GM19467 (cell line): Measurements from ENCODE around the gene WNT6.

ENCODE experiments used
- ATAC-seq: cut with Tn5 transposase; IDR thresholded peaks from one replicate; pipeline ENCODE4 v1.9.1; 2021; ENCODE audit warnings: mild to moderate bottlenecking, moderate library complexity; ENCODE audit not compliant: unreplicated experiment

WNT6 gene

DNA sequence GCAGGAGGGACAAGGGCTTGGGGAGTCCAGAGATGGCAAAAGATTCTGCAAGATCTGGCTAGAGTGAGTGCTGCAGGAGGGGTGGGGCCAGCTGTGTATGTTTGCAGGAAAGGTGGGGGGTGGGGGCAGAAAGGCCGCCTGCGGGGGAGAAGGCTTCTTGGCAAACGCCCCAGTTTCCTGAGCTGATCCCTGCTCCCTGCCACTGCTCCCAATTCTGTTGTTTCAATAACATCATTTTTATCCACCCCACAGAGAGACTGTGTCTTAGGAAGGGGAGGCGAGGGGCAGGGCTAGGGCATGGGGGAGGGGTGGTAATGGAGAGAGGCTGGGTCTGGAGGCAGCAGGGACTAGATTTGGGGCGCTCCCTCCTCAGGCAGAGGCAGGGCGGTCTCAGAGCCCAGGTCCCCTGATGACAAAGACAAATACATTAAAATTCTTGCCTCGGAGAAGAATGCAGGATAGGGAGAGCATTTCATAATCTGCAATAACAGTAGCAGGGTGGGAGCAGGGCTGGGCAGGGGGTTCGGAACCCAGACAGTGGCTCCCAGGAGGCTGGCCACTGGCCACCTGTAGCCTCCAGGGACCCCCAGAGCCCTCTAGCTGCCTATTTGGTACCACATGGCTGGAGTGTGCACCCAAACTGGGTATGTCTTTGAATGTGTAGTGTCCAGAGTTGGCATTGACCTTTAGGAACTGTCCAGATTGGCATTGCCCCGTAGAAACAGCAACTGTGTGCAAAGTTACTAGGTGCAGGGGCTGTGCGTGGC is 2.1 kb upstream of the WNT6 start:
- ATAC-seq: no peak

DNA sequence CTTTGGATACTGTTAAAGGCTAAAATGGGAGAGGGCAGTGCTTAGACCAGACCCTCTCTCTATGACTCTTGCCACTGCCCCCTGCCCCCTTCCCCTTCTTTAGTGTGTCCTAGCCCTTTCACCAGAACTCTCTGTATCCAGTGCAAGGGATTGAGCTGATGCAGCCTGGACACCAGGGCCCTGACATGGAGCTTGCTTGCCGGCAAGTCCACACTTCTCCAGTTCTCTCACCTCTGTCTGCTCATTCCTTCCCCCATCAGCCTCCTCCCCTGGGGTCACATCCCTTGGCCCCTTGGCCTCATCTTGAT is 1.5 kb upstream of the WNT6 start:
- no peak for ATAC-seq

DNA sequence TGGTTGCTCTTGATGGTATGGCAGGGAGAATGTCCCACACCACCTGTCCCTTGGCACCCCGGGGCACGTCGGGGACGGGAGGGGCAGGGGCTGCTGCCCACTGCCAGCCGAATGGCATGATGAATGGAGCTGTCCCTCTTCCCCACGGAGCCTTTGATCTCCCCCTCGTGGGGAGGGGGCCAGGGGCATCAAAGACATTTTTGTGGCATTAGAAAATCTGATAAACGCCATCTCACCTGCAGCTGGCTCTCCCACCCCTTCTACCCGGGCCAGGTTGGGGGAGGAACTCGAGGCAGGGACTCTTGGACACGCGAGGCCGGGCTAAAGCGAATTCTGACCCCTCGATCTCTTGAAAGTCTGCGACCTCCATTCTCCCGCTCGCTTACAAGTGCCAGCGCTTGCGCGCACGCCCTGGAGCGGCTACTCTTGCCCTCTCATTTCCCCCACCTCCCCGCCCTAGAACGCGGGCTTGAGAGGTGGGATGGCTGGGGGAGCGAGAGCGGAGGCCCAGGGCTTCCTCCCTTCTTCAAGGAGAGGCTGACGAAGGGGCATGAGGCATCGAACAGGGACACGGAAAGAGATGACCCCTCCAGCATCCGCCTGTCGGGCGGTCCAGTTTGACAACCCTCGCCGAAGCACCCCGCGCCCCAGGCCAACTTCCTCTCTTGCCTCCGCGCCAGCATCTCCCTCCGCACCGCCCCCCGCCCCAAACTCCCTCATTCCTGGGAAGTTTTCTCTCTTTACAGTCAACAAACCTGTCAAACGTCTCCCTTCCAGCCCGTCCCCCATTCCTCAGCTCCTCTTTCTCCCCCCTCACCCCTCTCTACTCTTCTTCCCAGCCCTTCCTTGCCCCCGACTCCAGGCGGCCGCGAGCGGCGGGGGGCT is 692 bp upstream of the WNT6 start:
- no peak for ATAC-seq

DNA sequence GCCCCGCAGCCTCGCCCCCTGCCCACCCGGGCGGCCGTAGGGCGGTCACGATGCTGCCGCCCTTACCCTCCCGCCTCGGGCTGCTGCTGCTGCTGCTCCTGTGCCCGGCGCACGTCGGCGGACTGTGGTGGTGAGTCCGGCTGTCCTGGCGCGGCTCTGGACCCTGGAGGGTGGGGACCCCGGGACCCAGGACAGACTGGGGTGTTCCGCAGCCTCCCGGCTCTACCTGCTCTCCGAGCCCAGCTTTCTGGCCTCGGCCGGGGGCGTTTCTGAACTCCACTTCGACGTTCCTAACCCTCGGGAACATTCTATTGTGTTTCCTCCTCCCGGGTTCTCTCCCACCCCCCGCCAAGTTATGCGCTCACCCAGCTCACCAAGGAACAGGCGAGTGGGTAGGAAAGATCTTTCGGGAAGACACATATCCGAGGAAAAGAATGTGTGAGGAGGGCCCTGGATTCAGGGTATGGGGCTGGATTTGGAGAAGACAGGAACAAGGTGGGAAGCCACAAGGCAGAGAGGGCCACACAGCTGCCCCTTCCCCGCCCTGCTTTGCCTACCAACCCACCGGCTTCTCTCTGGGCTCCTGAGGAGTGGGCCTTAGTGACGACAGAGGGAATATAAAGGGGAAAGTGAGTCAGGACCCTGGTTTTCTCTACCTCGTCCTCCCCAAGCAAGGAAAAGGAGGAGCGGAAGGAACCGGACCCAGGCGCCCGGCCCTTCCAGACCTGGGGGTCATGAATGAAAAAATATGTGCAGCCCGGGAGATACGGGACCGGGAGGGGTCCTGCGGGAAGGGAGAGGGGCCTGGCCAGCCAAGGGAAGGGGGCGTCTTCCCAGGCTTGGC is 605 bp downstream of the WNT6 start:
- ATAC-seq: no peak

DNA sequence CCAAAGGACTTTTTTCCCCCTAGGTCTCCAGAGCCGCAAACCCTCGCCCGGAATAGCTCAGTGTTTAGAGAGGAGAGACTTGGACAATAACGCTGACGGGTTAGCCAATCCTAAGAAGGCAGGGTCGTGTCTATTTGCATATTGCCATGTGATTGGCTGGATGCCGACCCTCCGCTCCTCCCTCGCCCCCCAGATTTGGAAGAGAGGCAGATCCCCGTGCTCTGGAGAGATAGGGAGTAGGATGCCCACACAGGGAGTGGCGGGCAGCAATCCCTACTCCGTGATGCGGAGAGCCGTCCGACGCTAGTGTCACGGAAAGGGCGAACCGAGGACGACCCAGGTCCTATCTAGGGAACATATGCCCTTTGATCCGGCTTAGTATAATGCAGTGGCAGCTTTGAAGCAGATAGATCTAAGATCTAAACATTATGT is 1.4 kb downstream of the WNT6 start:
- ATAC-seq: no peak

DNA sequence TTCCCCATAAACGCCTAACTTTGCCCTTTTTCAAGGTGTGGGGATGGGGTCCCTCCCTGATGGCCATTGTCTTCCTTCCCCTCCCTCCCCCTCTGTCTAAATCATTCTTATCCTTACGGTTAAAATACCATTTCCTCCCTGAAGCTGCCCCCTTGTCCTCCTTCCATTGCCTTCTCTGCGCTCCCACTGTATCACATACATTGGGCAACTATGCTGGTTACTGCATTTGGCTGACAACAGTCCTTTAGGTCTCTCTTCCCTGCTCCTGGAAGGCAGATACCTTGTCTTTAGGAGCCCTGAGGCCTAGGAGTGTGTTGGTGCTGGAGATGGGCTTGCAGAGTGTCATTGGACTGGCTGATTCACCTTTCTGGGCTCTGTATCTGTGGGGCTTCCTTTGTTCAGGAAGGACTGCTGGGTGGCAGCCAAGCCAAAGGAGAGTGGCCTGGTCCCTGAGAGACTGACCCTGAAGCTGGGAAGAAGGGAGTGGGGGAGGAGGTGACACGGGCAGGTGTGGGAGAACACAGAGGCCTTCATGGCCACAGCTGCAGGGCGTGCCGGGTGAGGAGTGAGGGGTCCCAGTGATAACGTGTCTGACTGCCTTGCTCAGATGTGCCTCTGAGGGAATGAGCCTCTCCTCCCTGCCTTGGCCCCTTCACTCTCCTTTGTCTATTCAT is 2.2 kb downstream of the WNT6 start:
- no peak for ATAC-seq

DNA sequence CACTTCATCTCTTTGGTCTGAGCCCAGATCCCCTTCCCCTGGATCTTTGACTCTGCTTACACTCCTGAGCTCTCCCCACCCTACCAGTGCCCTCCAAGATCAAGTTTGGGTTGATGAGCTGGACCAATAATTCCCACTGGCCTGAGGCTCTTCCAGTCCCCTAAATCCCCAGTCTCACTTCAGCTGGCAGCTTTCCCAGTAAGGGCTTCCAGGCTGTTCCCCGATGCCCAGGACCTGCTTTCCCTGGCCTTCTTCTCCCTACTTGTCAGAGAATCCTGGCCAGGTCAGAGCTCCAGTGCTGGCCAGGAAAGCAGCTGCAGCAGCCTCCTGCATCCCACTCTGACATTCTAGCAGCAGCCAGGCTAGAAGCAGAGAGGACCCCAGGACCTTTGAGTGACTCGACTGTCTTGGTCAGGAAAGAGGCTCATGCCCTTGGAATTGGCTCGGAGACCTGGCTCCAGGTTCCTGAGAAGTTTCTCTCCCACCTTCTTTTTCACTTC is 3.5 kb downstream of the WNT6 start:
- ATAC-seq: no peak

DNA sequence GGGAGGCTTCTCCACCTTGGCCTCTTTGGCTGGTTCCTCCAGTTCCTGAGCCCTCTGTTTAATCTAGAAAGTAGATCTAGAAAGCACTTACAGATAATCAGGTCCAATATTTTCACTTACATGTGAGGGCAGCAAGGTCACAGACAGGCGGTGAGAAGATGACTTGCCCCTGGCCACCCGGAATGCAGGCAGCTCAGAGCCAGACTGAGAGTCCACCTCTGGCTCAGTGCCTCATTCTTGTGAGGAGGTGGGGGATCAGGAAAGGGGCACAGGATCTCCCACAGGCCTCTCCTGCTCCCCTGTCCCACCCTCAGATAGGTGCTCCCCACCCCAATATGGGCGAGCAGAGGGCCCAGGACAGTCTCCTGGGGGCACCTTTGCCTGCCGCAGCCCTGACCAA is 5.8 kb downstream of the WNT6 start:
- ATAC-seq: no peak

DNA sequence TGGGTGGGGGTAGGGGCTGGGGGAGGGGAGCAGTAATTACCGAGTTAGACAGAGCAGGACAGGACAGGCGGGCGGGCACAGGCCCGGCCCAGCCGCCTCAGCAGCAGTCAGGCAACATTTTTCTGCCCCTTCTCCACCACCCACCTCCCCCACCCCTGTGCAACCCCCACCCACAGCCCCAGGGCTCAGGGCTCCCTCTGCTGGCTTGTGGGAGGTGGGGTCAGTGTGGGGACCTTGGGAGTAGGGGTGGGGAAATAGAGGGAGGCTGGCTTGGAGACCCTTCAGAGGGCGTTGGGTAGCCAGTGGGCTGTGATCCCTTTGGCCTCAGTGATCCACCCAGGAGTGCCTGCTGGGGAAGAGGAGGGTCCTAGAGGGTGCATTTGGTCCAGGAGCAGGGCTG is 6.4 kb downstream of the WNT6 start:
- ATAC-seq: no peak

DNA sequence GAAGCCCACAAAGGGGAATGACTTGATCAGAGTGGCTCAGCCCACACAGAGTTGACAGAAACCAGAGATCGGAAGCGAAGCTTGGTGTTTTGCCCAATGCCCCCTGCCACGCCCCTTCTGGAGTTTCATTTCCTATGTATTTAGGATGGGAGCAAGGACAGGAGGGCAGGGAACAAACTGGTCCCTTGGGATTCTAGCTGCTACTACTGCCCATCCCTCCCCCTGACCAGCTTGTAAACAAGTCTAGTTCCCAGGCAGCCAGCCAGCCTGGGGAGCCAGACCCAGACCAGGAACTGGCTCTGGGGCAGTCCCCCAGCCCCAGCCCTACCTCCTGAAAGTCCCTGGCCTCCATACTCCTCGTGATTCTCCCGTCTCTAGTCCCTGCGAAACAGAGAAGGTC is 8.3 kb downstream of the WNT6 start:
- ATAC-seq: no peak

DNA sequence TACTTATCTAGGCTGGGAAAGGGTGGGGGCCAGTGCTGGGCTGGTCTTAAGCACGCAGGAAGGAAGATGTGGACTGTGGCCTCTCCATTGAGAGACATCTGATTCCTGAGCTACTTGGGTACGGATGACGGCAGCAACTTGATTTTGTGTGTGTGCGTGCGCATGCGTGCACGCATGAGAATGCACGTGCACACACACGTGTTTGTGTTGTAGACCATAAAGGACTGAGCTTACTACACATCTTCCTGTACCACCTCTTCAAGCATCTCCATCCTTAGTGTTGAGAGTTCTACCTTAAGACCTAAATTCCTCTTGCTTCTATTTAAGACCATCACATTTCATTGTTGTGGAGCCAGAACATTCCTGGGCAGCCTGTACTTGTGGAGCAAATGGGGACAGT is 9.5 kb downstream of the WNT6 start:
- ATAC-seq: no peak

DNA sequence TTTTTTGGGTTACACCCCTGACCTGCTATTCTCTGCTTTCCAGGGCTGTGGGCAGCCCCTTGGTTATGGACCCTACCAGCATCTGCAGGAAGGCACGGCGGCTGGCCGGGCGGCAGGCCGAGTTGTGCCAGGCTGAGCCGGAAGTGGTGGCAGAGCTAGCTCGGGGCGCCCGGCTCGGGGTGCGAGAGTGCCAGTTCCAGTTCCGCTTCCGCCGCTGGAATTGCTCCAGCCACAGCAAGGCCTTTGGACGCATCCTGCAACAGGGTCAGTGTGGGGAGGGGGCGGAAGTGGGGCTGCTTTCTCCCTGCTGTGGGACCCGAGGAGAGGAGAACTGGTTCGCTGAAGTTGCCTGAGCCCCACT is 11.4 kb downstream of the WNT6 start:
- ATAC-seq: no peak

DNA sequence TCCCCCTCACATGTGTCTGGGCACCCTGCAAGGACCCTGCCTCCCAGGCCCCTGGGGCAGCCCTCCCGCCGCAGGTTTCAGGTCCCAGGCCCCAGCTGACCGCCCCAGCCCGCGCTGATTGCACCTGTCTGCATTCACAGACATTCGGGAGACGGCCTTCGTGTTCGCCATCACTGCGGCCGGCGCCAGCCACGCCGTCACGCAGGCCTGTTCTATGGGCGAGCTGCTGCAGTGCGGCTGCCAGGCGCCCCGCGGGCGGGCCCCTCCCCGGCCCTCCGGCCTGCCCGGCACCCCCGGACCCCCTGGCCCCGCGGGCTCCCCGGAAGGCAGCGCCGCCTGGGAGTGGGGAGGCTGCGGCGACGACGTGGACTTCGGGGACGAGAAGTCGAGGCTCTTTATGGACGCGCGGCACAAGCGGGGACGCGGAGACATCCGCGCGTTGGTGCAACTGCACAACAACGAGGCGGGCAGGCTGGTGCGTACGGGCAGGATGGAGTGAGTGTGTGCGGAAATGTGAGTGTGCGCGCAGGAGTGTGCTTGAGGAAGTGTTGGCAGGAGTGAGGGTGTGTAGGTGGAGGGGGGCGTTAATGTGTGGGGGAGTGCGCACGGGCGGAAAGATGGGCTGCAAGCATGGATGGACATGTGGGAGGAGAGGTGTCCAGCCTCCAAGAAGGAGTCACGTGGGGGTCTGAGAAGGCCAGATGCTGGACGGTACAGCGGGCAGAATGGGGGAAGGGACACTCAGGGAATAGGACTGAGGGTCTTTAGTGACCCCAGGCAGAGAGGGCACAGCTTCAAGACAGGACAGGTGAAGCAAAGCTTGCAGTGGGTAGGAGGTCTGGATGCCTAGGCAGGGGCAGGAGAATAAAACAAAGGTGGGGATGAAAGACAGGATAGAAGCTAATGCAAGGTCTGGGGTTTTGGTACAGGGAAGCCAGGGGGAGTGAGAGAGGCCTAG is 12.0 kb downstream of the WNT6 start:
- ATAC-seq: no peak

DNA sequence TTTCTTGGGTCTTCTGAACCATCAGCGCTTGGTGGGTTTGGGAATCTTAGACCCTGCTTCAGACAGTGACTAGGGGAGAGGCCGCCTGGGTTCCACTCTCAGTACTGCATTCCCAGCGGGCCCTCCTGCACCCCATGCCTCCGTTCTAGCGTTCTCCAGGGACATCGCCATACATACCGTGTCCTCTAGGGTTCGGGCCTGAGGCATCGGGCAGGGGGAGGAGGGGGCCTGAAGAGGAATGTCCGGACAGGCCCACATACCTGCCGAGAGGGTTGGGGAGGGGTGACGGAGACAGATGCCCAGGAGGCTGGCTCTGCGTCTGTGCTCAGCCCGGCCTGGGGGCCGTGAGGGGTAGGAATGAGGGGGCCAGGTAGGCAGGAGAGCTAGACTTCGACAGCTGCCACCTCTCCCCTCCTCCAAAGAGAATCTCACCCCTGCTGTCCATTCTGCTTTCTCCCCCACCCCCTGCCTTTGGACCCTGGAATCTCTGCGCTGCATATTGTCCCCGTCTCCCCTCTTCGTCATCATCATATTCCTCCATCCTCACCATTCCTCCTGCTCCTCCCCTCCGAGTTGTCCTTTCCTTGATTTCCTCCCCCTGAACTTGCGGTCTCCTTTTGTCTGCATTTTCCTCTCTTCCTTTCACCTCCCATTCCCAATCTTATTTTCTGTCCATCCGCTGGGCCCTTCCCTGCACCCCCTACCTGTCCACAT is 13.2 kb downstream of the WNT6 start:
- no peak for ATAC-seq

DNA sequence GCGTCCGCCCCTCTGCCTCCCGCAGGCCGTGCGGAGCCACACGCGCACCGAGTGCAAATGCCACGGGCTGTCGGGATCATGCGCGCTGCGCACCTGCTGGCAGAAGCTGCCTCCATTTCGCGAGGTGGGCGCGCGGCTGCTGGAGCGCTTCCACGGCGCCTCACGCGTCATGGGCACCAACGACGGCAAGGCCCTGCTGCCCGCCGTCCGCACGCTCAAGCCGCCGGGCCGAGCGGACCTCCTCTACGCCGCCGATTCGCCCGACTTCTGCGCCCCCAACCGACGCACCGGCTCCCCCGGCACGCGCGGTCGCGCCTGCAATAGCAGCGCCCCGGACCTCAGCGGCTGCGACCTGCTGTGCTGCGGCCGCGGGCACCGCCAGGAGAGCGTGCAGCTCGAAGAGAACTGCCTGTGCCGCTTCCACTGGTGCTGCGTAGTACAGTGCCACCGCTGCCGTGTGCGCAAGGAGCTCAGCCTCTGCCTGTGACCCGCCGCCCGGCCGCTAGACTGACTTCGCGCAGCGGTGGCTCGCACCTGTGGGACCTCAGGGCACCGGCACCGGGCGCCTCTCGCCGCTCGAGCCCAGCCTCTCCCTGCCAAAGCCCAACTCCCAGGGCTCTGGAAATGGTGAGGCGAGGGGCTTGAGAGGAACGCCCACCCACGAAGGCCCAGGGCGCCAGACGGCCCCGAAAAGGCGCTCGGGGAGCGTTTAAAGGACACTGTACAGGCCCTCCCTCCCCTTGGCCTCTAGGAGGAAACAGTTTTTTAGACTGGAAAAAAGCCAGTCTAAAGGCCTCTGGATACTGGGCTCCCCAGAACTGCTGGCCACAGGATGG is 14.0 kb downstream of the WNT6 start:
- no peak for ATAC-seq

DNA sequence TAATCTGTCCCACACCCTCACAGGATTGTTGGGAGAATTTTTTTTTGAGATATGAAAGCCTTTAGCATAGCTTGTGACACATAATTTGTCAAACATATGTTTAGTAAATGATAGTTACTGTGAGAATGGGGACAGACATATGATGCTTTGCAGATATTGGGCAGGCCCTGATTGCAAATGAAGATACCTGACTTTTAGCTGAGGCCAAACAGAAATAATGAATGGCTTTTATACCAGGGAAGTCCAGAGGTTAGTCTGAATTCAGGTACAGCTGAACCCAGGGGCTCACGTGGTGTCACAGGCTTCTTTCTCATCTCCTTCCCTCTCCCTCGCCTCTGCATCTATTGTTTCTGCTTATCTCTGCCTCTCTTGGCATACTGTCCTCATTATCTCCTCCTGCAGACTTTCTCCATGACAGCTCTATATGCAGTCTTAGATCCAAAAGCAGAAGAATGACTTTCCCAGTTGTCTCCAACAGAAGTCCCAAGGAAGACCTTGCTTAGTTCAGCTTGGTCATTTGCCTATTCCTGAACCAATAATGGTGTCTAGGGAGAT is 16.2 kb downstream of the WNT6 start:
- no peak for ATAC-seq

DNA sequence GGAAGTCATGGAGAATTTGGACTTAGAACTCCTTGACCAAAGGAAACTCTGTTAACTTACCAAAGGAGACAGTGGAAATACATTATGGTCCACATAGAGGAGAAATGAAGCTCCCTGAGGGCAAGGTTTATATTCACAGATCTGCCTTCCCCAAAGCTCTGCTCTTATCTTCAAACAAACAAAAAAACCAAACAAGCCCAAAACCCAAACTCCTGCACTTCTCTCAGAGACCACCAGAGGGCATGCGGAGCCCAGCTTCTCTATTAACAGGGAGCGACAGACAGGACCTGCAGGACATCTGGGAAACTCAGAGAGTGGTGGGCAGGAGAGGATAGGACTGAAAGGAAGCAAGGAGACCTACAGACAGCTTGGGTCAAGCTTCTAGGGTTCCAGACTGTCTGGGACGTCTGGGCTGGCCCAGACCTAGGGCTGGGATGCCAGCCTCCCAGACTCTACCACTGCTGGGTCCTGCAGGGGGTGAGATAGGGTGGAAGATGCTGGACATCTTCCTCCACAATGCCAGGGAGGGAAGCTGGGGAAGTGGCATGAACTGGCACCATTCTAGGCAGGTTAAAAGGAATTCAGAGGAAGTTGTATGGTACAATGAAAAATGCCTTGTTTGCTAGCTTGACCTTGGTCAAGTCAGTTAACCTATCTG is 17.1 kb downstream of the WNT6 start:
- no peak for ATAC-seq
